Measurements from ENCODE around the gene EML2.

GRCh38 chr19:45593520-45593919, 45.7 kb downstream of the EML2 start:
- no peak for TF ChIP-seq CTCF (IDR thresholded peaks at IDR 0.05)
- TF ChIP-seq POLR2AphosphoS5 (IDR thresholded peaks at IDR 0.05), result no peak
